ENCODE results near the gene FAM204A.

GRCh38 chr10:118253397-118253796 is 88.7 kb downstream of the FAM204A start:
- TF ChIP-seq, protein P1, sequence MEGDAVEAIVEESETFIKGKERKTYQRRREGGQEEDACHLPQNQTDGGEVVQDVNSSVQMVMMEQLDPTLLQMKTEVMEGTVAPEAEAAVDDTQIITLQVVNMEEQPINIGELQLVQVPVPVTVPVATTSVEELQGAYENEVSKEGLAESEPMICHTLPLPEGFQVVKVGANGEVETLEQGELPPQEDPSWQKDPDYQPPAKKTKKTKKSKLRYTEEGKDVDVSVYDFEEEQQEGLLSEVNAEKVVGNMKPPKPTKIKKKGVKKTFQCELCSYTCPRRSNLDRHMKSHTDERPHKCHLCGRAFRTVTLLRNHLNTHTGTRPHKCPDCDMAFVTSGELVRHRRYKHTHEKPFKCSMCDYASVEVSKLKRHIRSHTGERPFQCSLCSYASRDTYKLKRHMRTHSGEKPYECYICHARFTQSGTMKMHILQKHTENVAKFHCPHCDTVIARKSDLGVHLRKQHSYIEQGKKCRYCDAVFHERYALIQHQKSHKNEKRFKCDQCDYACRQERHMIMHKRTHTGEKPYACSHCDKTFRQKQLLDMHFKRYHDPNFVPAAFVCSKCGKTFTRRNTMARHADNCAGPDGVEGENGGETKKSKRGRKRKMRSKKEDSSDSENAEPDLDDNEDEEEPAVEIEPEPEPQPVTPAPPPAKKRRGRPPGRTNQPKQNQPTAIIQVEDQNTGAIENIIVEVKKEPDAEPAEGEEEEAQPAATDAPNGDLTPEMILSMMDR (IDR thresholded peaks at IDR 0.05; ENCODE audit: low read length) = no peak
- TF ChIP-seq EZH2 (optimal IDR thresholded peaks at IDR 0.05; ENCODE audit: low read depth, low read length) (no peak), EZH2phosphoT487 (IDR thresholded peaks at IDR 0.05; ENCODE audit: low read length) (no peak)

All from MM.1S (cell line).